Measurements from ENCODE around the gene RPUSD4. TPM values are rescaled to one million over a fixed set of nuclear protein-coding genes. Genes with fewer than 3 reads are reported as not detected.

RPUSD4 gene
- total RNA-seq, 1 donor from 2014 or later: 58.2 TPM

DNA sequence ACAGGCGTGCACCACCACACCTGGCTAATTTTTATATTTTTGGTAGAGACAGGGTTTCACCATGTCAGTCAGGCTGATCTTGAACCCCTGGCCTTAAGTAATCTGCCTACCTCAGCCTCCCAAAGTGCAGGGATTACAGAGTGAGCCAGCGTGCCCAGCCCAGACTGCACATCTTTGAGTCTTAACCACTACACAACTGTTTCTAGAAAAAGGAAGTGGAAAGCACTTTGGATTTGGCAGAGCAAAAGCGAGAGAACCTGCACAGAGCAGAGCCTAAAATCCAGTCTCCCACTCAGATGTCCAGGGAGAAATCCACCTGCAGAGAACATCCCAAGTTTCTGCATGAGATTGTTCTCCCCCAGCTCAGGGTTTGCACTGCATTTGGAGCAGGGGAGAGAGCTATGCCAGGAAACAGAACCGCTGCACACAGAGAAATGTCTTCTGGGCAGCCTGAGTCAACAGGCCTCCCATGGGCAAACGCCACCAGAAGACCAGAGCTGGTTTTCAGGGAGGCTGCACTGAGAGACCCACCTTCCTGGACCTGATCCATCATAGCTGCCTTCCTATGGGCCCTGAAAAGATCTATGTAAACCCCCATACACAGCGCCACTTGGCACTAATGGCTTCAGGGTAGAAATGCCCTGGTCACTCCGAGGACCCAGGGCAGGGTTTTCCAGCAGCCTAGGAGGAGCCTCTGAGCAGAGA is 54.0 kb downstream of the RPUSD4 start:
- no peak for DNase-seq

DNA sequence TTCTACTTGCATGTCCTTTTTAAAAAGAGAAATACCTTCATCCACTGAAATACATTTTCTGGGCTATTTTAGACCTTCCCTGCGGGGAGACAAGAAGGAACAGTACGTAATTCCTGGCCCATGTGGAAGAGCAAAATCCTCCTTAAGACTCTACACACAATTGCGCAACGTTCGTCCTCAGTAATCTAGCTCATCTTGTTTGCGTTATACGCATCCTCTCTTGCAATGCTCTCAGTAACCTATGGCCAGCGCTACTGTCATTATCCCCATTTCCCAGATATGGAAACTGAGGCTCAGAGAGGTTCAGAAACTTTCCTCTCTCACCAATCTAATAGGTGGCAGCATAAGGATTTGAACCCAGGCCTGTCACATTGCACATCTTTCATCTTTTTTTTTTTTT is 54.6 kb downstream of the RPUSD4 start:
- no peak for DNase-seq

DNA sequence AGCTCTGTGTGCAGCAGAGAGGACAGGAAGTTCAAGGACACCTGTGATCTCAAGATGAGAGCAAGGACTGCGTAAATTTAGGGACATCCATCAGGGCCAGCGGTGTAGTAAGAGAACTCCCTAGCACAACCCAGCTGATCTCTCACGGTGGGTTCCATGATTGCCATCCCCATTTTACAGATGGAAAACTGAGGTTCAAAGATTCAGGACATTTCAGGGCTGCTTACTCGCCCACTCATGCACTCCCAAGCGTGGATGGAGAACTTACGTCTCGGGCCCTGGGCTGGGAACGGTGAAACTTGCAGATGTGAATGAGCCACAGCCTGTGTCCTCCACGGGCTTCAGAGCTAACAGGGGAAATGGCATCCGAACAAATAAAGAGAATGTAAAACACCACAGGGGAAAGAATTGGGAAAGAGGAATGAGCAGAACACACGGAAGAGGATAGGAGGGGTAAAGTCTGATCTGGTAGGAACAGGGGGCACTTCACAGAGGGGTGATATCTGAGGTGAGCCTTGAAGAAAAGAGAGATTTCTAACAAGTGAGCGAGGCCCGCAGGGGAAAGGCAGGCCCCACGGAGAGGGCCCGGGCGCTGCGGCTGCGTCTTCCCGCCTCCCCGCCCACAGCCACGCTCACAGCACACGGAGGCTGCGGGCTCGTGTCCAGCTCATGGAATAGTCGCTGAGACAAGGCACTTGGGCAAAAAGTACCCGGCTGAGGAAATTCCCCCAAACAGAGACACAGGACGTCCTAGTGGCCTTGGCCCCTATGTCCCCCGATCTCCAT is 55.9 kb downstream of the RPUSD4 start:
- DNase-seq: no peak

DNA sequence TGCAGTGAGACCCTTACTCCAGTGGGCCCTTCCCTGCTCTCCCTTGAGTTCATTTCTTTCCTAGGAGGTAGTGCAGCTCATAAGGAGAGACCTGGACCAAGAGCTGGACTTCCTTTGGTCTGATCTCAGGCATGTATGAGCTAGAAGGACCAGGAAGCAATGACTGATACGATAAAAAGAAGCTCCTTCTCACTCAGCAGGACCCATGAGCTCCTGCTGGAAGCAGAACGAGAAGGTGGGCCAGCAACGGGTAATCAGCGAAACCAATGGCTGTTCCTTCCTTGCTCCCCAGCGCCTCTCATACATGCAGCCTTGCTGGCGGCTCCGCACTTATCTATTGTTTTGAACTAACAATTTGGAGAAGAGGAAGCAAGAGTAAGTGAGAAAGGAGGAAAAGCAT is 56.8 kb downstream of the RPUSD4 start:
- DNase-seq: no peak

DNA sequence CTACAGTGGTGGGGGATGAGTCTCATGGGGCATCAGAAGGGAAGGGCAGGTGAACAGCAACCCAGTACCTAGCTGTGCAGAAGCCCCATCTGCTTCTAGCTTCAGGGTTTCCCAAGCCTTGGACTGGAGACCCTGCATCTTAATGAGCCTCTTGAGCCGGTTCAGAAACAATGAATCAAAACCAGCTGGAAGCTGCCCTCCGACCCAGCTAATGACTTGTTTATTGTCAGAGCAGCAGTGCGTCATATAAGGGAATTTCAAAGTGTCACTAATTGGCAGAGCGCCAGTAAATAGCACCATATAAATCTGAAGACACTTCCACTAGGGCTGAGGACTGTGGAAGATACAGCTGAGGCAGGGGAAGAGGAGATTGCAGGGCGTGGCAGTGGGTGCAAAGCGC is 57.5 kb downstream of the RPUSD4 start:
- DNase-seq: peak; percentile 76

DNA sequence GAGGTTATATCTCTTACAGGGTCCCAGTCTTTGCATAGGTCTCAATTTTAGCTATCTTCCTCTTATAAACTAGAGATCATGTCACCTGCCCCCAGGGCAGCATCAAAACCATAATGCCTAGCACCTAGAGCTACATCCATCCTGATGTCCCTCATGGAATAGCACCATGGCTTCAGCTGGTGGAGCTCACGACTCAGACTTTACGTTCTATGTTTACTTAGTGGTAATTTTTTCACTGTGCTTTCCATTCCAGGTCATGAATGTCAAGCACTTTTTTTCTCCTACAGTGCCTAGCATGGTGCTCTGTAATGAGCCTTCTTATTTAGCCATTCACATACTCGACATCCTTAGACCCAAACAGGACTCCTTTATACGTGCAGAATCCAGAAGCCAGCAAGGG is 58.4 kb downstream of the RPUSD4 start:
- no peak for DNase-seq

DNA sequence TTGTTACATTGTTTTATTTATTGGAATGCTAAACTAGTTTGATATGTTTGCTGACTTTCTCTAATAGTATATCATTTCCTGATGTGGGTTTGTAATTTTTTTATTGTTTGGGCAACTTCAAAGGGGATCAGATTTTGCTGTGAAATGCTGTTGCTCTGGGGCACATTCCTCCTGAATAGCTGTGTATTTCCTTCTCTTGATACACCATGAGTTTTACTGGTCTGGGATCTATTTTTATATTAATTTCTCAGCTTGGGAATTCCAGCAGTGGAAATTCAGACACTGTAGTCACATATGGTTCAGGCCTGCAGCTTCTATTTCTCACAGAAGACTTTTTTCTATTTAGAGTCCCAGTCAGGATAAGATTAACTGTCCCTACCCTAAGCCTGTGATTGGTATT is 58.9 kb downstream of the RPUSD4 start:
- DNase-seq: peak; percentile 1

DNA sequence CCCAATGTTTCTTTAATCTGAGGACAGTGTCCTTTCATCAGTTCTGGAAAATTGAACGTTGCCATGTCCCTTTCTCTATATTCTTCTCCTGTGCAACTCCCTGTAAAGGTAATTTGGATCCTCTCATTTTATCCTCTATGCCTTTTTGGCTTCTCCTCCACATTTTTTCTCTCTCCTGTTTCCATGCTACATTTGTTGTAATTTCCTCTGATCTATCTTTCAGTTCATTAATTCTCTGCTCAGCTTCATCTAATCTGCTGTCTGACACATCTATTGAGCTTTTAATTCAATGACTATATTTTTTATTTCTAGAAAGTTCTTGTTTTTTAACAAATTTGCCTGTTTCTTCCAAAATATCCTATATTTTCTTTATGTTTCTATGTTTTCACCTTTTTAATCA is 59.3 kb downstream of the RPUSD4 start:
- no peak for DNase-seq

Small RNA genes within 50 kb of the gene (small RNA-seq; reads per million reads assigned to genes)
- not detected for gene AP001893.2 (ENCODE audit: low replicate concordance)
- gene RN7SL351P (ENCODE audit: low replicate concordance): not detected
- gene RNU4-86P (ENCODE audit: low replicate concordance): not detected

Other genes with a start within 250 kb of the RPUSD4 start
- gene CDON, start 148.8 kb downstream of the RPUSD4 start, total RNA-seq: 35.2 TPM
- gene FAM118B, start 132 bp upstream of the RPUSD4 start, total RNA-seq: 17.1 TPM
- gene SRPRA, start 57.2 kb upstream of the RPUSD4 start, total RNA-seq: 56.4 TPM
- 20.9 TPM for gene FOXRED1, start 57.5 kb upstream of the RPUSD4 start, total RNA-seq
- 4.5 TPM for gene TIRAP, start 71.4 kb upstream of the RPUSD4 start, total RNA-seq
- 15.7 TPM for gene DCPS, start 92.4 kb upstream of the RPUSD4 start, total RNA-seq
- 30.9 TPM for gene ST3GAL4, start 144.0 kb upstream of the RPUSD4 start, total RNA-seq